Panc1 (cell line): ENCODE data around the gene MYH13.

ENCODE experiments used
- CTCF ChIP-seq: fragments of 450-650 bp; IDR thresholded peaks from 2 replicates; pipeline ENCODE4 v1.5.1; 2017; ENCODE audit warnings: mild to moderate bottlenecking
- POLR2AphosphoS5 ChIP-seq: IDR thresholded peaks from 2 replicates; pipeline ENCODE4 v1.6.1; 2012; ENCODE audit warnings: mild to moderate bottlenecking, low read depth, low read length, moderate library complexity
- REST ChIP-seq, 2 experiments: IDR thresholded peaks; 2 replicates each; pipeline ENCODE4 v1.6.1; 2011 to 2012; ENCODE audit warnings: low read depth in 2 of 2, control low read depth in 1 of 2, low read length in 1 of 2, mild to moderate bottlenecking in 1 of 2, moderate library complexity in 1 of 2; ENCODE audit not compliant: insufficient read depth in 1 of 2

GRCh38 chr17:10313037-10313672 lies 59.7 kb downstream of the MYH13 start:
- TF ChIP-seq POLR2AphosphoS5: no peak
- TF ChIP-seq REST (IDR thresholded peaks at IDR 0.05; ENCODE audit: insufficient read depth in 1 of 2, low read depth in 2 of 2, low read length in 1 of 2): no peak
- TF ChIP-seq CTCF: no peak
